Mesenchymal stem cell (in vitro differentiated cells and primary cell): Measurements from ENCODE around the gene ST3GAL4.

Experiments used
- DNase-seq: peaks from one replicate; pipeline ENCODE4 v3.0.0-alpha.2; 2013
- H2AFZ ChIP-seq: one replicate; pipeline ENCODE4 v1.6.1; 2013; ENCODE audit warnings: low read depth, mild to moderate bottlenecking, control low read depth, inconsistent platforms, low read length, moderate library complexity
- H2AK5ac ChIP-seq: 2 replicates; pipeline ENCODE4 v1.6.1; 2013; ENCODE audit warnings: low read length, moderate library complexity, mild to moderate bottlenecking, inconsistent platforms; ENCODE audit not compliant: severe bottlenecking
- H2BK120ac ChIP-seq: one replicate; pipeline ENCODE4 v1.6.1; 2013; ENCODE audit warnings: low read depth, mild to moderate bottlenecking, inconsistent platforms, low read length, moderate library complexity
- H2BK12ac ChIP-seq, 2 experiments: one replicate each; pipeline ENCODE4 v1.6.1; 2013; ENCODE audit warnings: inconsistent platforms in 2 of 2, low read length in 2 of 2, mild to moderate bottlenecking in 2 of 2, moderate library complexity in 2 of 2, control low read depth in 1 of 2
- H2BK15ac ChIP-seq: one replicate; pipeline ENCODE4 v1.6.1; 2013; ENCODE audit warnings: mild to moderate bottlenecking, low read depth, inconsistent platforms; ENCODE audit not compliant: poor library complexity, severe bottlenecking
- H2BK5ac ChIP-seq: 2 replicates; pipeline ENCODE4 v1.6.1; 2013; ENCODE audit warnings: low read depth, mild to moderate bottlenecking, low read length, control low read depth, inconsistent platforms; ENCODE audit not compliant: poor library complexity, severe bottlenecking
- H3K14ac ChIP-seq, 2 experiments: one replicate each; pipeline ENCODE4 v1.6.1; 2013; ENCODE audit warnings: inconsistent platforms in 2 of 2, low read length in 2 of 2, control low read depth in 1 of 2, mild to moderate bottlenecking in 1 of 2, moderate library complexity in 1 of 2
- H3K18ac ChIP-seq, 2 experiments: one replicate each; pipeline ENCODE4 v1.6.1; 2013; ENCODE audit warnings: inconsistent platforms in 2 of 2, low read length in 2 of 2, control low read depth in 1 of 2, low read depth in 1 of 2, mild to moderate bottlenecking in 1 of 2
- H3K23ac ChIP-seq, 2 experiments: one replicate each; pipeline ENCODE4 v1.6.1; 2013; ENCODE audit warnings: inconsistent platforms in 2 of 2, low read length in 2 of 2, mild to moderate bottlenecking in 2 of 2, moderate library complexity in 2 of 2, control low read depth in 1 of 2
- H3K27ac ChIP-seq: 2 replicates; pipeline ENCODE4 v1.5.1; 2013; ENCODE audit warnings: mild to moderate bottlenecking, moderate library complexity, low read length, control low read depth, inconsistent platforms; ENCODE audit not compliant: poor library complexity, severe bottlenecking
- H3K27me3 ChIP-seq, 2 experiments: 2 replicates each; pipeline versions ENCODE4 v1.6.1 to v1.7.0; 2013; ENCODE audit warnings: low read length in 2 of 2, mild to moderate bottlenecking in 2 of 2, moderate library complexity in 2 of 2, control low read depth in 1 of 2, inconsistent platforms in 1 of 2; ENCODE audit not compliant: control insufficient read depth in 1 of 2, insufficient read depth in 1 of 2
- H3K36me3 ChIP-seq, 2 experiments: 2 replicates each; pipeline versions ENCODE4 v1.6.1 to v1.7.0; 2013; ENCODE audit warnings: low read length in 2 of 2, control low read depth in 1 of 2, inconsistent platforms in 1 of 2, low read depth in 1 of 2, mild to moderate bottlenecking in 1 of 2; ENCODE audit not compliant: insufficient read depth in 2 of 2, control insufficient read depth in 1 of 2
- H3K4ac ChIP-seq, 2 experiments: one replicate each; pipeline ENCODE4 v1.6.1; 2013; ENCODE audit warnings: inconsistent platforms in 2 of 2, low read length in 2 of 2, mild to moderate bottlenecking in 2 of 2, moderate library complexity in 2 of 2, control low read depth in 1 of 2, low read depth in 1 of 2
- H3K4me1 ChIP-seq: 2 replicates; pipeline ENCODE4 v1.6.1; 2013; ENCODE audit warnings: low read depth, low read length, control low read depth; ENCODE audit not compliant: control insufficient read depth, insufficient read depth
- H3K4me2 ChIP-seq: 2 replicates; pipeline ENCODE4 v1.6.1; 2013; ENCODE audit warnings: low read length, mild to moderate bottlenecking, inconsistent platforms; ENCODE audit not compliant: poor library complexity, severe bottlenecking
- H3K4me3 ChIP-seq, 2 experiments: 2 replicates each; pipeline versions ENCODE4 v1.5.1 to v1.7.0; 2013; ENCODE audit warnings: low read length in 2 of 2, mild to moderate bottlenecking in 2 of 2, control low read depth in 1 of 2, low read depth in 1 of 2; ENCODE audit not compliant: insufficient read depth in 1 of 2
- H3K79me1 ChIP-seq: replicated peaks from 2 replicates; pipeline ENCODE4 v1.6.1; 2013; ENCODE audit warnings: mild to moderate bottlenecking, control low read depth, low read length, inconsistent platforms; ENCODE audit not compliant: poor library complexity, severe bottlenecking
- H3K9ac ChIP-seq: 2 replicates; pipeline ENCODE4 v1.7.0; 2013; ENCODE audit warnings: mild to moderate bottlenecking, low read length, moderate library complexity
- H3K9me3 ChIP-seq: 2 replicates; pipeline ENCODE4 v1.7.0; 2013; ENCODE audit warnings: mild to moderate bottlenecking, low read length; ENCODE audit not compliant: control insufficient read depth
- H4K8ac ChIP-seq: one replicate; pipeline ENCODE4 v1.6.1; 2013; ENCODE audit warnings: inconsistent platforms, mild to moderate bottlenecking, low read length, moderate library complexity
- H4K91ac ChIP-seq: one replicate; pipeline ENCODE4 v1.6.1; 2013; ENCODE audit warnings: mild to moderate bottlenecking, low read length, inconsistent platforms
- WGBS: methylation state at CpG from one replicate; pipeline ENCODE4 v1.1.7; 2013; ENCODE audit warnings: mixed read lengths; 5-methylcytosine and 5-hydroxymethylcytosine counted together

Gene ST3GAL4

GRCh38 chr11:126400479-126400878, 45.0 kb downstream of the ST3GAL4 start:
- H2AFZ ChIP-seq: no peak overlapping the region
- H3K4me1 ChIP-seq: peaks cover under 1% of the 10 kb centered on the region
- H2BK12ac ChIP-seq: no peak overlapping the region
- H3K18ac ChIP-seq: no peak overlapping the region
- H2BK120ac ChIP-seq: no peak overlapping the region
- H3K9me3 ChIP-seq: no peaks in the 10 kb centered on the region
- H2BK15ac ChIP-seq: no peak overlapping the region
- H3K27me3 ChIP-seq: no peaks in the 10 kb centered on the region
- no peak overlapping the region for H4K91ac ChIP-seq
- H2BK5ac ChIP-seq: no peak overlapping the region
- no peak overlapping the region for H2AK5ac ChIP-seq
- no peak overlapping the region for H3K4me3 ChIP-seq
- H3K27ac ChIP-seq: no peak overlapping the region
- no peak overlapping the region for H3K14ac ChIP-seq
- no peak for DNase-seq
- no peak overlapping the region for H3K9ac ChIP-seq
- H3K4me2 ChIP-seq: no peak overlapping the region
- no peak overlapping the region for H3K23ac ChIP-seq
- H3K36me3 ChIP-seq: peaks cover 0 to 8% of the 10 kb centered on the region in 2 experiments
- peaks cover 5% of the 10 kb centered on the region for H3K79me1 ChIP-seq
- no peak overlapping the region for H3K4ac ChIP-seq
- H4K8ac ChIP-seq: no peak overlapping the region
- 93% methylated on average over 6 of the region's 6 CpGs for WGBS

DNA sequence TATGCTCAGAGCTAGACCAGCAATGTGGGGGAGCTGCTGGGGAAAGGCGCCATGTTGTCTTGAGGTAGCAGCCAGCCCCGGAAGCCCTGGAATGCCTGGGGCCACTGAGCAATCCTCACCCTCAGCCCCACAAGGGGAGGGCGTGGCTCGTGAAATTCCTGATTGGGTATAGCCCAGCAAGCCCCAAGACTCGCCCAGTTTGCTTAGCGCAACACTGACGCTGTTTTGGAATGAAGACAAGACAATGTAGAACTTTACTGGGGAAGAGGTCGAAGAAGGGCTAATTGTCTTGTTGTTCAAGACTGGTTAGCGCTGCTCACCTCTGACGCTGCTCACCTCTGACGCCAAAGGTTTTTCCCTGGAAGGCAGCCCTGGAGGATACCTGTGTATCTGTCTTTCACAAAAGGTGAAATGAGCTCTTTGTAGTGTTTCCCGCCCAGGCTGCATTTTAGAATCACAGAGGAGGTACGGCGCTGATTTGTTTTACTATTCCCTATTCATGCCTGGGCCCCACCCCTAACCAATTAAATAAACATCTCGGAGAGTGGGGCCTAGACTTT, 47.6 kb downstream of the ST3GAL4 start:
- Histone ChIP-seq H3K79me1 (peaks cover 4% of the 10 kb centered on the region), H2BK15ac (no peak overlapping the region), H3K23ac (no peak overlapping the region), H4K91ac (peak overlapping the region; percentile 29), H4K8ac (no peak overlapping the region), H3K4me3 (no peak overlapping the region), H3K9ac (no peak overlapping the region), H3K9me3 (no peaks in the 10 kb centered on the region), H3K36me3 (peaks cover 9 to 31% of the 10 kb centered on the region in 2 experiments), H2AK5ac (no peak overlapping the region), H3K18ac (no peak overlapping the region), H2AFZ (no peak overlapping the region), H3K27me3 (no peaks in the 10 kb centered on the region), H2BK5ac (no peak overlapping the region), H3K27ac (no peak overlapping the region), H3K4me1 (peaks cover 6% of the 10 kb centered on the region), H2BK12ac (no peak overlapping the region), H3K4ac (no peak overlapping the region), H3K14ac (no peak overlapping the region), H2BK120ac (no peak overlapping the region), H3K4me2 (no peak overlapping the region)
- no peak for DNase-seq
- 72% methylated on average over 15 of the region's 15 CpGs for WGBS

DNA sequence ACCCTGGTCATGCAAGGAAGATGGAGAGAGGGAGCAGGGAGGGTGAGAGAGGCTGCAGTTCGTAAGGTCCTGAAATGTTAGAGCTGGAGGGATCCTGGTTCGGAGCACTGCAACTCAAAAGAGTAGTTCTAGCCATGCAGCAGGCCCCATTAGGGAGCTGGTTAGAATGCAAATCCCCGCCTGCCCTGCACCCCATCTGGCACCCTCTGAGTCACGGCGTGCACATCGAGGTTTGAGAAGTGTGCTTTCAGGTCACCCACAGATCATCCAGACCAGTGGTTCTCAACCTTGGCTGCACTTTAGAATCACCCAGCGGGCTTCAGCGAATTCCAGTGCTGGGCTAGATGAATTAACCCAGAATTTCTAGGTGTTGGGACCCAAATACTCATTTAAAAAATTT, 48.2 kb downstream of the ST3GAL4 start:
- no peak overlapping the region for H3K14ac ChIP-seq
- no peak overlapping the region for H2AK5ac ChIP-seq
- H2BK120ac ChIP-seq: no peak overlapping the region
- H3K27me3 ChIP-seq: no peaks in the 10 kb centered on the region
- no peaks in the 10 kb centered on the region for H3K9me3 ChIP-seq
- peaks cover 15 to 36% of the 10 kb centered on the region in 2 experiments for H3K36me3 ChIP-seq
- no peak overlapping the region for H2BK5ac ChIP-seq
- H3K4me1 ChIP-seq: peaks cover 6% of the 10 kb centered on the region
- no peak overlapping the region for H3K4me3 ChIP-seq
- no peak overlapping the region for H3K9ac ChIP-seq
- H3K18ac ChIP-seq: no peak overlapping the region
- no peak overlapping the region for H3K23ac ChIP-seq
- H3K79me1 ChIP-seq: peaks cover 4% of the 10 kb centered on the region
- no peak overlapping the region for H2BK15ac ChIP-seq
- H2AFZ ChIP-seq: no peak overlapping the region
- H2BK12ac ChIP-seq: no peak overlapping the region
- H4K91ac ChIP-seq: peak overlapping the region; percentile 29
- H4K8ac ChIP-seq: no peak overlapping the region
- H3K4ac ChIP-seq: no peak overlapping the region
- no peak for DNase-seq
- 96% methylated on average over 6 of the region's 8 CpGs for WGBS
- no peak overlapping the region for H3K27ac ChIP-seq
- no peak overlapping the region for H3K4me2 ChIP-seq

- no peak overlapping the region for H4K8ac ChIP-seq
- 80% methylated on average over 5 of the region's 5 CpGs for WGBS
- no peak overlapping the region for H2BK5ac ChIP-seq
Measured at GRCh38 chr11:126404367-126404766, 48.9 kb downstream of the ST3GAL4 start.

More at GRCh38 chr11:126404367-126404766, 48.9 kb downstream of the ST3GAL4 start:
- Histone ChIP-seq H3K23ac (no peak overlapping the region), H3K4ac (no peak overlapping the region), H2AFZ (no peak overlapping the region), H3K79me1 (peaks cover 4% of the 10 kb centered on the region), H3K4me1 (peaks cover 6% of the 10 kb centered on the region), H2BK12ac (no peak overlapping the region), H2BK120ac (no peak overlapping the region), H2AK5ac (no peak overlapping the region), H3K4me2 (no peak overlapping the region), H3K9ac (no peak overlapping the region), H3K18ac (no peak overlapping the region), H4K91ac (no peak overlapping the region), H3K27ac (no peak overlapping the region), H3K27me3 (no peaks in the 10 kb centered on the region), H3K14ac (no peak overlapping the region), H2BK15ac (no peak overlapping the region), H3K9me3 (no peaks in the 10 kb centered on the region), H3K4me3 (no peak overlapping the region), H3K36me3 (peaks cover 22 to 43% of the 10 kb centered on the region in 2 experiments)
- DNase-seq: no peak
